HepG2 (cell line): Measurements from ENCODE around the gene KCTD6. TPM values are rescaled to one million over a fixed set of nuclear protein-coding genes. Genes with fewer than 3 reads are reported as not detected.

ENCODE experiments used
- AHR ChIP-seq: IDR thresholded peaks from 2 replicates; pipeline ENCODE4 v1.6.1; 2018; ENCODE audit warnings: missing genetic modification reagents, missing compliant biosample characterization
- AKNA ChIP-seq: sonication (generic); formaldehyde crosslinking; IDR thresholded peaks from 2 replicates; pipeline ENCODE4 v1.4.0; 2020; ENCODE audit warnings: missing genetic modification reagents, borderline replicate concordance
- FOXA3 ChIP-seq: IDR thresholded peaks from 2 replicates; pipeline ENCODE4 v1.6.1; 2016; ENCODE audit warnings: missing genetic modification reagents, missing compliant biosample characterization
- HIC2 ChIP-seq: sonication (generic); formaldehyde crosslinking; IDR thresholded peaks from 2 replicates; pipeline ENCODE4 v1.9.0; 2022; ENCODE audit warnings: low read depth, missing genetic modification reagents
- HOXA3 ChIP-seq: sonication (generic); formaldehyde crosslinking; IDR thresholded peaks from 2 replicates; pipeline ENCODE4 v1.5.0; 2020; ENCODE audit warnings: missing genetic modification reagents
- IRX3 ChIP-seq: sonication (generic); formaldehyde crosslinking; IDR thresholded peaks from 2 replicates; pipeline ENCODE4 v1.8.1; 2023; ENCODE audit warnings: mild to moderate bottlenecking, low read depth, missing genetic modification reagents, borderline replicate concordance
- JARID2 ChIP-seq: sonication (generic); formaldehyde crosslinking; IDR thresholded peaks from 2 replicates; pipeline ENCODE4 v1.8.1; 2023; ENCODE audit warnings: missing genetic modification reagents, inconsistent platforms; ENCODE audit not compliant: insufficient replicate concordance
- NCOR1 ChIP-seq: fragments of 200-600 bp; sonication (generic); IDR thresholded peaks from 2 replicates; pipeline ENCODE4 v1.7.0; 2017; ENCODE audit warnings: antibody characterized with exemption, low read length, borderline replicate concordance
- NFYB ChIP-seq: sonication (generic); formaldehyde crosslinking; IDR thresholded peaks from 2 replicates; pipeline ENCODE4 v1.4.0; 2020; ENCODE audit warnings: missing genetic modification reagents
- NR2F6 ChIP-seq, 2 experiments: IDR thresholded peaks; 2 replicates each; pipeline ENCODE4 v1.6.1; 2016; ENCODE audit warnings: antibody characterized with exemption in 1 of 2, mild to moderate bottlenecking in 1 of 2
- RORA ChIP-seq: sonication (generic); formaldehyde crosslinking; IDR thresholded peaks from 2 replicates; pipeline ENCODE4 v1.5.0; 2020; ENCODE audit warnings: mild to moderate bottlenecking, missing genetic modification reagents, moderate library complexity
- THAP7 ChIP-seq: sonication (generic); formaldehyde crosslinking; IDR thresholded peaks from 2 replicates; pipeline ENCODE4 v1.8.1; 2023; ENCODE audit warnings: mild to moderate bottlenecking, missing genetic modification reagents
- ZNF207 ChIP-seq: fragments of 450-650 bp; IDR thresholded peaks from 2 replicates; pipeline ENCODE4 v1.6.1; 2016; ENCODE audit warnings: antibody characterized with exemption, borderline replicate concordance
- ZNF337 ChIP-seq: sonication (generic); formaldehyde crosslinking; IDR thresholded peaks from 2 replicates; pipeline ENCODE4 v1.5.1; 2020; ENCODE audit warnings: missing genetic modification reagents, low read depth, mild to moderate bottlenecking, borderline replicate concordance
- ZNF383 ChIP-seq: sonication (generic); formaldehyde crosslinking; IDR thresholded peaks from 2 replicates; pipeline ENCODE4 v1.4.0; 2020; ENCODE audit warnings: missing genetic modification reagents, mild to moderate bottlenecking, borderline replicate concordance
- ZNF552 ChIP-seq: sonication (generic); formaldehyde crosslinking; IDR thresholded peaks from 2 replicates; pipeline ENCODE4 v1.9.0; 2022; ENCODE audit warnings: missing genetic modification reagents, mild to moderate bottlenecking, borderline replicate concordance
- polyA plus RNA-seq, 8 experiments: library from polyadenylated mRNA; depleted of rRNA in 3 of 8; stranded (reverse) in 7 of 8; unstranded in 1 of 8; fragments of >200 nt; fragmentation: Illumina TruSeq in 4 of 8; extraction: Trizol in 4 of 8; gene quantifications; 2 replicates each; pipeline versions ENCODE4 v1.2.1 to v1.2.3, GENCODE V29; 2011 to 2016; ENCODE audit warnings: low read depth in 4 of 8, missing spikeins in 1 of 8, mixed read lengths in 1 of 8; ENCODE audit not compliant: insufficient read depth in 1 of 8
- total RNA-seq, 5 experiments: library from RNA; depleted of rRNA; stranded (reverse); fragments of >200 nt; fragmentation: Illumina TruSeq; extraction: Trizol; gene quantifications; 2 replicates each; pipeline ENCODE4 v1.2.3, GENCODE V29; 2016; ENCODE audit warnings: low read depth in 1 of 5

KCTD6 gene
- total and polyA plus RNA-seq, 2 of the 13 experiments (the other 11 are each of a cell fraction or from before 2014, with no cell fraction given), result 13.4 to 14.2 TPM

GRCh38 chr3:58537412-58538301 lies 45.8 kb downstream of the KCTD6 start (continued):
- TF ChIP-seq THAP7 (CRISPR knock-in tag) (no peak), AHR (CRISPR knock-in tag) (no peak), RORA (CRISPR knock-in tag) (no peak), ZNF383 (CRISPR knock-in tag) (no peak), IRX3 (CRISPR knock-in tag) (0 out of 2 replicates have a peak, but pooled peaks have one; percentile 51), NCOR1 (peak; percentile 5; the same call in 1 of the 2 replicates), JARID2 (no peak), AKNA (no peak), HOXA3 (no peak), NR2F6 (IDR thresholded peaks at IDR 0.05) (0 out of 2 replicates have a peak, but pooled peaks have one; percentile 16), NR2F6 (CRISPR knock-in tag; IDR thresholded peaks at IDR 0.05) (no peak), HIC2 (CRISPR knock-in tag) (no peak), NFYB (CRISPR knock-in tag) (no peak), FOXA3 (peak; percentile 53; the same call in 1 of the 2 replicates), ZNF552 (CRISPR knock-in tag) (no peak), ZNF207 (no peak), ZNF337 (CRISPR knock-in tag) (no peak)
